ENCODE data around the gene RNF151. TPM values are rescaled to one million over a fixed set of nuclear protein-coding genes. Genes with fewer than 3 reads are reported as not detected.

The RNF151 gene
- total RNA-seq, 6 donors from 2014 or later = 0.37 TPM; not detected in 5

- Histone ChIP-seq H3K4me1 (peaks cover 13 to 54% (median 25%) of the 10 kb centered on the region in 4 donors), H3K9me3 (no peaks in the 10 kb centered on the region), H3K36me3 (peaks cover 14 to 39% (median 36%) of the 10 kb centered on the region in 4 donors), H3K4me3 (peak overlapping the region in 3 of 4 donors; percentile 44 to 55 (median 54)), H3K27me3 (peaks cover 0 to 24% (median 10%) of the 10 kb centered on the region in 4 donors), H3K27ac (peak overlapping the region; percentile 70 to 79 (median 76))
- 8 to 23% methylated on average over 5 to 51 of the region's 53 CpGs for WGBS, 2 donors
- peak in 1 of 2 donors; percentile 88 for DNase-seq
- no peak for TF ChIP-seq POLR2A (IDR thresholded peaks at IDR 0.05)
- TF ChIP-seq EP300 (IDR thresholded peaks at IDR 0.05) = no peak
- TF ChIP-seq CTCF (IDR thresholded peaks at IDR 0.05) = no peak
- TF ChIP-seq POLR2AphosphoS5 (IDR thresholded peaks at IDR 0.05) = no peak
- no peak for ATAC-seq (ENCODE audit: low FRiP score in 2 of 2)
Measured at GRCh38 chr16:1980030-1980769, 13.5 kb downstream of the RNF151 start.

GRCh38 chr16:1980770-1981087 is 14.1 kb downstream of the RNF151 start:
- Histone ChIP-seq H3K27ac (no peak overlapping the region), H3K4me1 (peaks cover 15 to 57% (median 28%) of the 10 kb centered on the region in 4 donors), H3K27me3 (peaks cover 0 to 24% (median 10%) of the 10 kb centered on the region in 4 donors), H3K36me3 (peaks cover 9 to 36% (median 34%) of the 10 kb centered on the region in 4 donors), H3K4me3 (no peak overlapping the region), H3K9me3 (no peaks in the 10 kb centered on the region)
- TF ChIP-seq POLR2AphosphoS5 (IDR thresholded peaks at IDR 0.05) (no peak), CTCF (IDR thresholded peaks at IDR 0.05) (no peak), POLR2A (IDR thresholded peaks at IDR 0.05) (no peak), EP300 (IDR thresholded peaks at IDR 0.05) (no peak)
- DNase-seq (peak in 1 of 2 donors; percentile 71), ATAC-seq (ENCODE audit: low FRiP score in 2 of 2) (no peak)
- WGBS, 2 donors = 30% methylated on average over 15 of the region's 16 CpGs; no CpG with 5 or more reads in 1 of the 2 donors

GRCh38 chr16:1981398-1981836 is 14.8 kb downstream of the RNF151 start, which contains the start of gene NOXO1:
NOXO1 (minus strand) TSS chr16:1981469; CDS start chr16:1981179, 290 bp downstream.
- TF ChIP-seq POLR2AphosphoS5 (IDR thresholded peaks at IDR 0.05) = no peak
- no peak for TF ChIP-seq POLR2A (IDR thresholded peaks at IDR 0.05)
- no peak for TF ChIP-seq CTCF (IDR thresholded peaks at IDR 0.05)
- TF ChIP-seq EP300 (IDR thresholded peaks at IDR 0.05) = no peak
- Histone ChIP-seq H3K36me3 (peaks cover 3 to 36% (median 34%) of the 10 kb centered on the region in 4 donors), H3K4me3 (peak within 1 kb of the TSS in 3 of 4 donors; percentile 44 to 55 (median 54)), H3K9me3 (no peaks in the 10 kb centered on the region), H3K27me3 (peaks cover 0 to 24% (median 10%) of the 10 kb centered on the region in 4 donors), H3K27ac (peak within 1 kb of the TSS in 1 of 4 donors; percentile 79), H3K4me1 (peaks cover 15 to 57% (median 28%) of the 10 kb centered on the region in 4 donors)
- WGBS, 2 donors = 33% methylated on average over 2 to 6 of the region's 6 CpGs
- ATAC-seq (ENCODE audit: low FRiP score in 2 of 2) = no peak
- peak in 1 of 2 donors; percentile 35 for DNase-seq

DNA sequence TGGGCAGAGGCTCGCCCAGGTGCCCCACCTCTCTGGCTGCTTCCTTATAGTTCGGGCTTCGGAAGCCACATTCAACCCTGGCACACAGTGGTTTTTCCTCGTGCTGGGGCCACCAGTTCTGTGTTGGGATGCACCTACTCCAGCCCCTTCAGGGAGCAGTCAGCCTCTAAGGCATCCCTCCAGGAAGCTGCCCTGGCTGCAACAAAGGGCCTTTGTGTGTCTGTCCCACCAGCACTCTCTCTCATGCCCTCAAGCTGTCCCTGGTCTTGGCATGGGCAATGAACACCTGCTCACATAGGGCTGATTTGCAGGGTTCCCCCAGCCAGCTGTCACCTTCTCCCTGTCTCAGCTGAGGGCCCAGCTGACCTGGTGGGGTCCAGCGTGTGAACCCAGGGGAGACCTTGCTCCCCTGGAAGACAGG is 15.4 kb downstream of the RNF151 start:
- 38 to 76% methylated on average over 1 to 5 of the region's 5 CpGs for WGBS, 2 donors
- Histone ChIP-seq H3K4me1 (peaks cover 15 to 57% (median 28%) of the 10 kb centered on the region in 4 donors), H3K9me3 (no peaks in the 10 kb centered on the region), H3K4me3 (no peak overlapping the region), H3K36me3 (peaks cover 3 to 34% (median 33%) of the 10 kb centered on the region in 4 donors), H3K27ac (no peak overlapping the region), H3K27me3 (peaks cover 0 to 24% (median 10%) of the 10 kb centered on the region in 4 donors)
- no peak for TF ChIP-seq POLR2AphosphoS5 (IDR thresholded peaks at IDR 0.05)
- no peak for TF ChIP-seq CTCF (IDR thresholded peaks at IDR 0.05)
- no peak for TF ChIP-seq EP300 (IDR thresholded peaks at IDR 0.05)
- TF ChIP-seq POLR2A (IDR thresholded peaks at IDR 0.05) = no peak
- DNase-seq (no peak), ATAC-seq (ENCODE audit: low FRiP score in 2 of 2) (no peak)
